SU-DHL-6 (cell line): ENCODE data around the gene RARG.

Experiments used
- H2AFZ ChIP-seq: fragments of 200-600 bp; sonication (generic); 2 replicates; pipeline ENCODE4 v1.6.1; 2014; ENCODE audit warnings: low read depth, mild to moderate bottlenecking, moderate library complexity, mixed read lengths, antibody characterized with exemption, low read length; ENCODE audit not compliant: severe bottlenecking
- H3F3A ChIP-seq: fragments of 200-600 bp; shearing (Covaris generic); 2 replicates; pipeline ENCODE4 v1.6.0; 2016; ENCODE audit warnings: antibody characterized with exemption, mild to moderate bottlenecking; ENCODE audit not compliant: insufficient read depth
- H3K27ac ChIP-seq: fragments of 200-600 bp; sonication (generic); 2 replicates; pipeline ENCODE4 v1.5.1; 2016; ENCODE audit warnings: low read depth, mild to moderate bottlenecking, low read length, moderate library complexity, mixed read lengths
- H3K27me3 ChIP-seq: fragments of 200-600 bp; sonication (generic), shearing (Covaris generic); 2 replicates; pipeline ENCODE4 v1.6.0; 2014; ENCODE audit warnings: mild to moderate bottlenecking, low read length
- H3K36me3 ChIP-seq: fragments of 200-600 bp; sonication (generic); 2 replicates; pipeline ENCODE4 v1.6.1; 2014; ENCODE audit warnings: mild to moderate bottlenecking, low read length, mixed read lengths
- H3K4me2 ChIP-seq: fragments of 300-600, 200-600 bp; shearing (Covaris generic), sonication (generic); 2 replicates; pipeline ENCODE4 v1.6.0; 2014; ENCODE audit warnings: low read length, low read depth, mild to moderate bottlenecking; ENCODE audit not compliant: poor library complexity, severe bottlenecking
- H3K4me3 ChIP-seq: fragments of 200-600 bp; sonication (generic); 2 replicates; pipeline ENCODE4 v1.5.1; 2014; ENCODE audit warnings: antibody characterized with exemption, low read length, mild to moderate bottlenecking, mixed read lengths; ENCODE audit not compliant: insufficient read depth, poor library complexity, severe bottlenecking
- H3K79me2 ChIP-seq: fragments of 200-600 bp; sonication (generic); 2 replicates; pipeline ENCODE4 v1.6.1; 2014; ENCODE audit warnings: mild to moderate bottlenecking, low read length, moderate library complexity; ENCODE audit not compliant: insufficient read depth
- H3K9ac ChIP-seq: fragments of 200-600 bp; sonication (generic); 2 replicates; pipeline ENCODE4 v1.7.0; 2014; ENCODE audit warnings: mild to moderate bottlenecking, low read length
- H3K9me2 ChIP-seq: fragments of 200-600 bp; sonication (generic); replicated peaks from 2 replicates; pipeline ENCODE4 v1.6.1; 2014; ENCODE audit warnings: low read length; ENCODE audit not compliant: insufficient read depth
- H3K9me3 ChIP-seq: fragments of 200-600 bp; sonication (generic); 2 replicates; pipeline ENCODE4 v1.6.1; 2014; ENCODE audit warnings: low read length, mixed read lengths; ENCODE audit not compliant: insufficient read depth
- H4K20me1 ChIP-seq: fragments of 200-600 bp; sonication (generic); 2 replicates; pipeline ENCODE4 v1.6.1; 2014; ENCODE audit warnings: low read depth, mild to moderate bottlenecking, antibody characterized with exemption, low read length, moderate library complexity, mixed read lengths
- EZH2phosphoT487 ChIP-seq: fragments of 200-600 bp; sonication (generic), shearing (Covaris generic); conservative IDR thresholded peaks from 2 replicates; pipeline ENCODE4 v1.6.1; 2018; ENCODE audit warnings: mild to moderate bottlenecking, antibody characterized with exemption, low read length, moderate library complexity, mixed read lengths
- TF ChIP-seq, protein P1 (sequence below): fragments of 200-600 bp; sonication (generic); IDR thresholded peaks from one replicate; pipeline ENCODE4 v1.5.1; 2017; ENCODE audit warnings: antibody characterized with exemption, mild to moderate bottlenecking, low read length, moderate library complexity; ENCODE audit not compliant: insufficient read depth, poor library complexity, severe bottlenecking

The RARG gene

DNA sequence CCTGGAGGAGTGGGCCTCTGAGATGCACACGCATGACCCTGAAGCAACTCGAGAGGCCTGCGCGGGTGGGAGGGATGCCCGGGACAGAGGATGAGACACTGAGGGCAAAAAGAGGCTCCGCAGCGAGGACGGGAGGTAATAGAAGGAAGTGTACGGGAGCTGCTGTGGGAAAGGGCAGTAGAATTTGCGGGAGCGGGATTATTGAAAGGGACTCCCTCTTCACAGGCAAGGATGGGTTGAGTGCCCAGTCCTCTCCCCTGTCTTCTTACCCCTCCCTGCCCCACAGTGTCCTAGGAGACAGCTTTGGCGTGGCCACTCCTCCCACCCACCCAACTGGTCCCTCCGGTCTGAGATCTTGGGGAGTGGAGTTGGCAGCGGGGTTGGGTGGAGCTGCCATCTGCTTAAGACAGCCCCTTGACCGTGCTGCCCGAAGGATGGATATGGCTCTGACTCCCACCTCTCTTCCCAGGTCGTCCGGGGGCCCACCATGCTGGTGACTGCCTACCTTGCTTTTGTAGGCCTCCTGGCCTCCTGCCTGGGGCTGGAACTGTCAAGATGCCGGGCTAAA, 20.4 kb upstream of the RARG start:
- Histone ChIP-seq H3K27ac (peak overlapping the region; percentile 16; the same call in 1 of the 2 replicates), H3K9me2 (no peaks in the 10 kb centered on the region), H3K36me3 (no peaks in the 10 kb centered on the region), H3K27me3 (no peaks in the 10 kb centered on the region), H3K9ac (peak overlapping the region; percentile 85), H3F3A (no peaks in the 10 kb centered on the region; the same call in 1 of the 2 replicates), H4K20me1 (no peaks in the 10 kb centered on the region), H3K79me2 (peaks cover 9% of the 10 kb centered on the region), H3K4me3 (peak overlapping the region; percentile 88), H3K4me2 (peak overlapping the region; percentile 88), H3K9me3 (no peaks in the 10 kb centered on the region), H2AFZ (peak overlapping the region; percentile 44)
- TF ChIP-seq EZH2phosphoT487 = no peak
- TF ChIP-seq, protein P1, sequence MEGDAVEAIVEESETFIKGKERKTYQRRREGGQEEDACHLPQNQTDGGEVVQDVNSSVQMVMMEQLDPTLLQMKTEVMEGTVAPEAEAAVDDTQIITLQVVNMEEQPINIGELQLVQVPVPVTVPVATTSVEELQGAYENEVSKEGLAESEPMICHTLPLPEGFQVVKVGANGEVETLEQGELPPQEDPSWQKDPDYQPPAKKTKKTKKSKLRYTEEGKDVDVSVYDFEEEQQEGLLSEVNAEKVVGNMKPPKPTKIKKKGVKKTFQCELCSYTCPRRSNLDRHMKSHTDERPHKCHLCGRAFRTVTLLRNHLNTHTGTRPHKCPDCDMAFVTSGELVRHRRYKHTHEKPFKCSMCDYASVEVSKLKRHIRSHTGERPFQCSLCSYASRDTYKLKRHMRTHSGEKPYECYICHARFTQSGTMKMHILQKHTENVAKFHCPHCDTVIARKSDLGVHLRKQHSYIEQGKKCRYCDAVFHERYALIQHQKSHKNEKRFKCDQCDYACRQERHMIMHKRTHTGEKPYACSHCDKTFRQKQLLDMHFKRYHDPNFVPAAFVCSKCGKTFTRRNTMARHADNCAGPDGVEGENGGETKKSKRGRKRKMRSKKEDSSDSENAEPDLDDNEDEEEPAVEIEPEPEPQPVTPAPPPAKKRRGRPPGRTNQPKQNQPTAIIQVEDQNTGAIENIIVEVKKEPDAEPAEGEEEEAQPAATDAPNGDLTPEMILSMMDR = no peak

DNA sequence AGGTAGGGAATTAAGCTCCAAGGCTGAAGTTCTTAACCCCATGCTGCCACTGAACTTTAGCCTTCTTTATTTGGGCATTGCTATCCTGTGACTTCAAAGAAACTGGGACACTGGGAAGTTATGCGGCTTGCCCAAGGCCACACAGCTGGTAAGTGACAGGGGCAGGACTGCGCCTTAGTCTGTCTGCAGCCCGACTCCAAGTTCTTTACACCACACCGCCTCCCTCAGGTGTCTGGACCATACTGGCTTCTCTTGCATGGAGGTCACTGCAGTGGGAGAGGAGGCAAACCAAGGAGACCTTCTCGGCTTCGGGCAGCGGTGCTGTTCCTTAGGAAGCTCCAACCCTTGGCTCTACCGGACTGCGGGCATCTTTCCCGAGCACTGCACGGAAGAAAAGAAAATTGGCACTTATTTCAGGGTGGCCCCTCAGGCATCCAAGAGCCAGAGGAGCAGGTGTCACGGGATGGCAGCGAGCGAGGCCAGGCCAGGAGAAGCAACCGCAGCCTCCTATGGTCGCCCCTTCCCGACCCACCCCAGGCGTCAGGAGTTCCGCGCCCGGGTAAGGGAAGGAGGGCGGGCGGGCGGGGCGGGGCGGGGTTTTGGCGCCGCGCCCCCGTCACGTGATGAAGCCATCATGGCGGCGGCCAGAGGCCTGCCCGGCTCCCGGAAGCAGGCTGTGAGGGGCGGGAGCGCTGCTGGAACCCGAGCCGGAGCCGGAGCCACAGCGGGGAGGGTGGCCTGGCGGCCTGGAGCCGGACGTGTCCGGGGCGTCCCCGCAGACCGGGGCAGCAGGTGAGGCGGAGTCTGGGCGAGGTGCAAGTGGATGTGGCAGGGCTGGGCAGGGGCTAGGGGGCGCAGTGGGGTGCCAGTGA, 19.7 kb upstream of the RARG start:
- no peaks in the 10 kb centered on the region for H3K9me3 ChIP-seq
- H3K4me3 ChIP-seq = peak overlapping the region; percentile 88
- no peaks in the 10 kb centered on the region for H3K27me3 ChIP-seq
- TF ChIP-seq, protein P1 = peak; percentile 39
- no peak for TF ChIP-seq EZH2phosphoT487
- H3K79me2 ChIP-seq = peaks cover 9% of the 10 kb centered on the region
- H3K9ac ChIP-seq = peak overlapping the region; percentile 85
- H3K4me2 ChIP-seq = peak overlapping the region; percentile 88
- no peaks in the 10 kb centered on the region for H3K9me2 ChIP-seq
- no peaks in the 10 kb centered on the region; the same call in 1 of the 2 replicates for H3F3A ChIP-seq
- no peaks in the 10 kb centered on the region for H3K36me3 ChIP-seq
- peak overlapping the region; percentile 96 for H2AFZ ChIP-seq
- H4K20me1 ChIP-seq = no peaks in the 10 kb centered on the region
- peak overlapping the region; percentile 16; the same call in 1 of the 2 replicates for H3K27ac ChIP-seq

DNA sequence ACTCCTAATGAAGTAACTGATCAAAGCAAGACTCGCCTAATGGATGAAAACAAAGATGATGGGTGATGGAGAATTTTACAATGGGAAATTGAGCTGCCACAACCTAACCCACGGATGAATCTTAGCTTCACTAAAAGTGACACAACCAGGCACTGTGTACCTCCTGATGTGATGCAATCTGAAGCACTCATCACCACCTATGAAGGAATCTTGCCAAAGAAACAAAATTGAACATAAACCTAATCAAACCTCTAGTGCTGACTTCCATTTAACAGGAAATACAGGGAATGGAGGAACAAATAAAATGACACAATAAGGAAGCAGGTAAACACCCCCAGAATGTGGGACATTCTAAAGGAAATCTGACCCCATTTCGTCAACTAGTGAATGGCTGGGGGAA, 13.3 kb upstream of the RARG start:
- no peak overlapping the region for H3K4me2 ChIP-seq
- H4K20me1 ChIP-seq = no peaks in the 10 kb centered on the region
- H3K36me3 ChIP-seq = no peaks in the 10 kb centered on the region
- no peaks in the 10 kb centered on the region for H3K9me3 ChIP-seq
- TF ChIP-seq EZH2phosphoT487 = no peak
- no peak overlapping the region for H3K27ac ChIP-seq
- H3F3A ChIP-seq = no peaks in the 10 kb centered on the region
- H3K79me2 ChIP-seq = no peaks in the 10 kb centered on the region
- H2AFZ ChIP-seq = no peak overlapping the region
- no peaks in the 10 kb centered on the region for H3K27me3 ChIP-seq
- H3K9me2 ChIP-seq = no peaks in the 10 kb centered on the region
- no peak overlapping the region for H3K4me3 ChIP-seq
- H3K9ac ChIP-seq = no peak overlapping the region

DNA sequence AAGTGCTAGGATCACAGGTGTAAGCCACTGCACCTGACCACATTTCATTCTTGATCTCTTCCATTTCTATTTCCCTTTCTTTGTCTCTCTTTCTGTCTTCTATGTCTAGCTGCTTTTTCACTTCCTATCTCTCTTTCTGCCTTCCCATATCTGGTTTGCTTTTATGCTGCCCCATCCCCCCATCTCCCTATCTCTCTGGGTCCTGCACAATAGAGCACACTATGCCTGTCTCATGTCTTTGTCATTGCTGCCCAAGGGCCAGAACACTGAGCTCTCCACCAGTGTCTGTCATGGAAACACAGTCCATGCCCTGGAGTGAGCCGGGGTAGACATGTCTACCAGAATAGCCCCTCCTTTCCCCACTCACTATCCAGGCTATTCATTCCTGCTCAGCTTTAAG, 12.3 kb upstream of the RARG start:
- Histone ChIP-seq H3K27me3 (no peaks in the 10 kb centered on the region), H3K9me3 (no peaks in the 10 kb centered on the region), H3K9me2 (no peaks in the 10 kb centered on the region), H4K20me1 (no peaks in the 10 kb centered on the region), H3K36me3 (no peaks in the 10 kb centered on the region), H2AFZ (no peak overlapping the region), H3K79me2 (no peaks in the 10 kb centered on the region), H3F3A (no peaks in the 10 kb centered on the region), H3K27ac (no peak overlapping the region), H3K4me3 (no peak overlapping the region), H3K4me2 (no peak overlapping the region), H3K9ac (no peak overlapping the region)
- TF ChIP-seq EZH2phosphoT487 = no peak
- TF ChIP-seq, protein P1 = no peak
